ENCODE measurements around the gene TTLL5.
"Not testable (repeated sequence)": the region's sequence is repeated elsewhere in the genome, so short reads cannot be mapped to it uniquely, and the experiment has no call there.

The TTLL5 gene

GRCh38 chr14:75673345-75674035, 12.4 kb downstream of the TTLL5 start:
- Histone ChIP-seq H3K27me3 (ENCODE audit: control insufficient read depth in 1 of 2, insufficient read depth in 2 of 2, low read length in 2 of 2) (no peaks in the 10 kb centered on the region), H3K4me3 (ENCODE audit: low read depth in 1 of 2, low read length in 2 of 2) (no peak overlapping the region), H3K9me3 (ENCODE audit: low read length) (no peaks in the 10 kb centered on the region), H3K27ac (ENCODE audit: low read depth, low read length) (no peak overlapping the region), H3K36me3 (ENCODE audit: insufficient read depth, low read length) (peaks cover 13% of the 10 kb centered on the region), H3K9ac (ENCODE audit: low read length) (no peak overlapping the region), H3K4me1 (ENCODE audit: insufficient read depth, low read length) (no peaks in the 10 kb centered on the region)

- Histone ChIP-seq H3K27ac (ENCODE audit: low read depth, low read length) (no peak overlapping the region), H3K9me3 (ENCODE audit: low read length) (no peaks in the 10 kb centered on the region), H3K36me3 (ENCODE audit: insufficient read depth, low read length) (peaks cover under 1% of the 10 kb centered on the region), H3K4me1 (ENCODE audit: insufficient read depth, low read length) (no peaks in the 10 kb centered on the region), H3K9ac (ENCODE audit: low read length) (no peak overlapping the region), H3K27me3 (ENCODE audit: control insufficient read depth in 1 of 2, insufficient read depth in 2 of 2, low read length in 2 of 2) (no peaks in the 10 kb centered on the region), H3K4me3 (ENCODE audit: low read depth in 1 of 2, low read length in 2 of 2) (no peak overlapping the region)
Measured at GRCh38 chr14:75675265-75675960, 14.4 kb downstream of the TTLL5 start.

- H3K9ac ChIP-seq (ENCODE audit: low read length) = no peak overlapping the region
- H3K9me3 ChIP-seq (ENCODE audit: low read length) = no peaks in the 10 kb centered on the region
- no peaks in the 10 kb centered on the region for H3K4me1 ChIP-seq (ENCODE audit: insufficient read depth, low read length)
- H3K27me3 ChIP-seq (ENCODE audit: control insufficient read depth in 1 of 2, insufficient read depth in 2 of 2, low read length in 2 of 2) = no peaks in the 10 kb centered on the region
- H3K27ac ChIP-seq (ENCODE audit: low read depth, low read length) = no peak overlapping the region
- no peak overlapping the region for H3K4me3 ChIP-seq (ENCODE audit: low read depth in 1 of 2, low read length in 2 of 2)
- peaks cover 23% of the 10 kb centered on the region for H3K36me3 ChIP-seq (ENCODE audit: insufficient read depth, low read length)
Measured at GRCh38 chr14:75685910-75686309, 24.9 kb downstream of the TTLL5 start.

- H3K9me3 ChIP-seq (ENCODE audit: low read length) = no peaks in the 10 kb centered on the region
- H3K27ac ChIP-seq (ENCODE audit: low read depth, low read length) = no peak overlapping the region
- H3K36me3 ChIP-seq (ENCODE audit: insufficient read depth, low read length) = peaks cover 22% of the 10 kb centered on the region
- no peak overlapping the region for H3K4me3 ChIP-seq (ENCODE audit: low read depth in 1 of 2, low read length in 2 of 2)
- no peaks in the 10 kb centered on the region for H3K4me1 ChIP-seq (ENCODE audit: insufficient read depth, low read length)
- no peaks in the 10 kb centered on the region for H3K27me3 ChIP-seq (ENCODE audit: control insufficient read depth in 1 of 2, insufficient read depth in 2 of 2, low read length in 2 of 2)
- no peak overlapping the region for H3K9ac ChIP-seq (ENCODE audit: low read length)
Measured at GRCh38 chr14:75689012-75689411, 28.0 kb downstream of the TTLL5 start.

GRCh38 chr14:75690010-75690409, 29.0 kb downstream of the TTLL5 start:
- Histone ChIP-seq H3K9ac (ENCODE audit: low read length) (no peak overlapping the region), H3K36me3 (ENCODE audit: insufficient read depth, low read length) (peaks cover 19% of the 10 kb centered on the region), H3K4me1 (ENCODE audit: insufficient read depth, low read length) (no peaks in the 10 kb centered on the region), H3K27ac (ENCODE audit: low read depth, low read length) (no peak overlapping the region), H3K27me3 (ENCODE audit: control insufficient read depth in 1 of 2, insufficient read depth in 2 of 2, low read length in 2 of 2) (no peaks in the 10 kb centered on the region), H3K4me3 (ENCODE audit: low read depth in 1 of 2, low read length in 2 of 2) (no peak overlapping the region), H3K9me3 (ENCODE audit: low read length) (no peaks in the 10 kb centered on the region)

GRCh38 chr14:75695025-75695424, 34.0 kb downstream of the TTLL5 start:
- H3K36me3 ChIP-seq (ENCODE audit: insufficient read depth, low read length) = peaks cover 23% of the 10 kb centered on the region
- H3K27ac ChIP-seq (ENCODE audit: low read depth, low read length); H3K9ac ChIP-seq (ENCODE audit: low read length); H3K4me3 ChIP-seq (ENCODE audit: low read depth in 1 of 2, low read length in 2 of 2); H3K4me1 ChIP-seq (ENCODE audit: insufficient read depth, low read length); H3K27me3 ChIP-seq (ENCODE audit: control insufficient read depth in 1 of 2, insufficient read depth in 2 of 2, low read length in 2 of 2); H3K9me3 ChIP-seq (ENCODE audit: low read length): not testable (repeated sequence)

- Histone ChIP-seq H3K27ac (ENCODE audit: low read depth, low read length) (no peak overlapping the region), H3K4me1 (ENCODE audit: insufficient read depth, low read length) (peaks cover 6% of the 10 kb centered on the region), H3K27me3 (ENCODE audit: control insufficient read depth in 1 of 2, insufficient read depth in 2 of 2, low read length in 2 of 2) (no peaks in the 10 kb centered on the region), H3K9ac (ENCODE audit: low read length) (no peak overlapping the region), H3K36me3 (ENCODE audit: insufficient read depth, low read length) (peaks cover 4% of the 10 kb centered on the region), H3K4me3 (ENCODE audit: low read depth in 1 of 2, low read length in 2 of 2) (no peak overlapping the region), H3K9me3 (ENCODE audit: low read length) (no peaks in the 10 kb centered on the region)
Measured at GRCh38 chr14:75697386-75697785, 36.3 kb downstream of the TTLL5 start.

GRCh38 chr14:75697918-75698317, 36.9 kb downstream of the TTLL5 start:
- no peak overlapping the region for H3K9ac ChIP-seq (ENCODE audit: low read length)
- H3K36me3 ChIP-seq (ENCODE audit: insufficient read depth, low read length) = peaks cover 4% of the 10 kb centered on the region
- H3K9me3 ChIP-seq (ENCODE audit: low read length) = no peaks in the 10 kb centered on the region
- H3K27ac ChIP-seq (ENCODE audit: low read depth, low read length) = no peak overlapping the region
- no peaks in the 10 kb centered on the region for H3K27me3 ChIP-seq (ENCODE audit: control insufficient read depth in 1 of 2, insufficient read depth in 2 of 2, low read length in 2 of 2)
- H3K4me3 ChIP-seq (ENCODE audit: low read depth in 1 of 2, low read length in 2 of 2) = no peak overlapping the region
- H3K4me1 ChIP-seq (ENCODE audit: insufficient read depth, low read length) = peaks cover 12% of the 10 kb centered on the region

- Histone ChIP-seq H3K9ac (ENCODE audit: low read length) (no peak overlapping the region), H3K4me3 (ENCODE audit: low read depth in 1 of 2, low read length in 2 of 2) (no peak overlapping the region), H3K27ac (ENCODE audit: low read depth, low read length) (no peak overlapping the region), H3K4me1 (ENCODE audit: insufficient read depth, low read length) (peaks cover 18% of the 10 kb centered on the region), H3K36me3 (ENCODE audit: insufficient read depth, low read length) (peaks cover 4% of the 10 kb centered on the region), H3K27me3 (ENCODE audit: control insufficient read depth in 1 of 2, insufficient read depth in 2 of 2, low read length in 2 of 2) (no peaks in the 10 kb centered on the region), H3K9me3 (ENCODE audit: low read length) (no peaks in the 10 kb centered on the region)
Measured at GRCh38 chr14:75699331-75699730, 38.3 kb downstream of the TTLL5 start.

GRCh38 chr14:75700295-75700694, 39.2 kb downstream of the TTLL5 start:
- H3K27me3 ChIP-seq (ENCODE audit: control insufficient read depth in 1 of 2, insufficient read depth in 2 of 2, low read length in 2 of 2) = no peaks in the 10 kb centered on the region
- peaks cover 18% of the 10 kb centered on the region for H3K4me1 ChIP-seq (ENCODE audit: insufficient read depth, low read length)
- no peak overlapping the region for H3K27ac ChIP-seq (ENCODE audit: low read depth, low read length)
- peaks cover 4% of the 10 kb centered on the region for H3K36me3 ChIP-seq (ENCODE audit: insufficient read depth, low read length)
- H3K9me3 ChIP-seq (ENCODE audit: low read length) = no peaks in the 10 kb centered on the region
- no peak overlapping the region for H3K9ac ChIP-seq (ENCODE audit: low read length)
- H3K4me3 ChIP-seq (ENCODE audit: low read depth in 1 of 2, low read length in 2 of 2) = no peak overlapping the region

- H3K27ac ChIP-seq (ENCODE audit: low read depth, low read length) = no peak overlapping the region
- no peaks in the 10 kb centered on the region for H3K27me3 ChIP-seq (ENCODE audit: control insufficient read depth in 1 of 2, insufficient read depth in 2 of 2, low read length in 2 of 2)
Measured at GRCh38 chr14:75702122-75702521, 41.1 kb downstream of the TTLL5 start.

More at GRCh38 chr14:75702122-75702521, 41.1 kb downstream of the TTLL5 start:
- no peak overlapping the region for H3K9ac ChIP-seq (ENCODE audit: low read length)
- no peak overlapping the region for H3K4me3 ChIP-seq (ENCODE audit: low read depth in 1 of 2, low read length in 2 of 2)
- peaks cover 4% of the 10 kb centered on the region for H3K36me3 ChIP-seq (ENCODE audit: insufficient read depth, low read length)
- H3K9me3 ChIP-seq (ENCODE audit: low read length) = no peaks in the 10 kb centered on the region
- H3K4me1 ChIP-seq (ENCODE audit: insufficient read depth, low read length) = peaks cover 18% of the 10 kb centered on the region
